Neuronal stem cell (in vitro differentiated cells): ENCODE results near the gene MSRB2.
"Not testable (repeated sequence)": the region's sequence is repeated elsewhere in the genome, so short reads cannot be mapped to it uniquely, and the experiment has no call there.

Source experiments
- DNase-seq: peaks from one replicate; pipeline ENCODE4 v3.0.0-alpha.2; 2013; ENCODE audit warnings: low spot score
- H2AFZ ChIP-seq: one replicate; pipeline ENCODE4 v1.6.1; 2013; ENCODE audit warnings: mild to moderate bottlenecking, low read length, inconsistent platforms
- H2AK5ac ChIP-seq: 2 replicates; pipeline ENCODE4 v1.6.1; 2013; ENCODE audit warnings: low read depth, mild to moderate bottlenecking, inconsistent platforms, low read length, moderate library complexity, mixed read lengths
- H2BK120ac ChIP-seq: 2 replicates; pipeline ENCODE4 v1.6.1; 2013; ENCODE audit warnings: low read depth, mild to moderate bottlenecking, inconsistent platforms, low read length, moderate library complexity, mixed read lengths
- H2BK12ac ChIP-seq: one replicate; pipeline ENCODE4 v1.6.1; 2013; ENCODE audit warnings: low read length, inconsistent platforms
- H2BK15ac ChIP-seq: 2 replicates; pipeline ENCODE4 v1.6.1; 2013; ENCODE audit warnings: mild to moderate bottlenecking, low read length, inconsistent platforms, mixed read lengths
- H2BK5ac ChIP-seq: one replicate; pipeline ENCODE4 v1.6.1; 2013; ENCODE audit warnings: inconsistent platforms, mild to moderate bottlenecking, low read length, moderate library complexity
- H3K14ac ChIP-seq: one replicate; pipeline ENCODE4 v1.6.1; 2013; ENCODE audit warnings: low read length, inconsistent platforms
- H3K18ac ChIP-seq: 2 replicates; pipeline ENCODE4 v1.6.1; 2013; ENCODE audit warnings: low read length, inconsistent platforms
- H3K23ac ChIP-seq: 2 replicates; pipeline ENCODE4 v1.6.1; 2013; ENCODE audit warnings: low read depth, mild to moderate bottlenecking, mixed read lengths, low read length, inconsistent platforms; ENCODE audit not compliant: poor library complexity
- H3K27ac ChIP-seq: replicated peaks from 3 replicates; pipeline ENCODE4 v1.5.1; 2013; ENCODE audit warnings: low read length, inconsistent platforms
- H3K27me3 ChIP-seq, 3 experiments: 2 replicates each; pipeline ENCODE4 v1.6.1; 2013; ENCODE audit warnings: low read length in 3 of 3, mild to moderate bottlenecking in 2 of 3, inconsistent platforms in 1 of 3, low read depth in 1 of 3, mixed read lengths in 1 of 3, moderate library complexity in 1 of 3; ENCODE audit not compliant: control insufficient read depth in 3 of 3, insufficient read depth in 3 of 3
- H3K36me3 ChIP-seq, 2 donors: replicated peaks in 1 of 2; 2 replicates each; pipeline ENCODE4 v1.6.1; 2013; ENCODE audit warnings: low read length in 2 of 2; ENCODE audit not compliant: control insufficient read depth in 2 of 2, insufficient read depth in 2 of 2
- H3K4ac ChIP-seq: 2 replicates; pipeline ENCODE4 v1.6.1; 2013; ENCODE audit warnings: inconsistent platforms, mild to moderate bottlenecking, low read length, moderate library complexity
- H3K4me1 ChIP-seq, 2 donors: 1 replicate in 1 of 2; 2 replicates in 1 of 2; pipeline ENCODE4 v1.6.1; 2013; ENCODE audit warnings: low read length in 2 of 2, low read depth in 1 of 2; ENCODE audit not compliant: control insufficient read depth in 2 of 2, insufficient read depth in 1 of 2
- H3K4me2 ChIP-seq: one replicate; pipeline ENCODE4 v1.6.1; 2013; ENCODE audit warnings: mild to moderate bottlenecking, low read length, inconsistent platforms; ENCODE audit not compliant: insufficient read depth, poor library complexity, severe bottlenecking
- H3K4me3 ChIP-seq, 2 donors: 2 replicates each; pipeline ENCODE4 v1.5.1; 2013; ENCODE audit warnings: low read length in 2 of 2, mild to moderate bottlenecking in 2 of 2, inconsistent platforms in 1 of 2, moderate library complexity in 1 of 2
- H3K79me1 ChIP-seq: one replicate; pipeline ENCODE4 v1.6.1; 2013; ENCODE audit warnings: low read depth, mild to moderate bottlenecking, inconsistent platforms, low read length, moderate library complexity
- H3K9ac ChIP-seq: one replicate; pipeline ENCODE4 v1.6.1; 2013; ENCODE audit warnings: mild to moderate bottlenecking, low read depth, low read length, inconsistent platforms; ENCODE audit not compliant: poor library complexity
- H3K9me3 ChIP-seq, 2 donors: replicated peaks in 1 of 2; 2 replicates each; pipeline versions ENCODE3 to v1.6.1; 2013; ENCODE audit warnings: low read length in 2 of 2, mild to moderate bottlenecking in 2 of 2, inconsistent platforms in 1 of 2, low read depth in 1 of 2, mixed read lengths in 1 of 2, moderate library complexity in 1 of 2; ENCODE audit not compliant: control insufficient read depth in 2 of 2, insufficient read depth in 1 of 2
- H4K8ac ChIP-seq: one replicate; pipeline ENCODE4 v1.6.1; 2013; ENCODE audit warnings: low read depth, mild to moderate bottlenecking, inconsistent platforms, low read length, moderate library complexity
- H4K91ac ChIP-seq: one replicate; pipeline ENCODE4 v1.6.1; 2013; ENCODE audit warnings: low read length, low read depth, mild to moderate bottlenecking, inconsistent platforms; ENCODE audit not compliant: poor library complexity
- WGBS, 2 donors: extraction: QIAGEN DNeasy Blood & Tissue Kit; methylation state at CpG; one replicate each; pipeline ENCODE4 v1.1.7; 2013; ENCODE audit warnings: missing lambda C conversion rate in 2 of 2, mixed read lengths in 1 of 2; ENCODE audit not compliant: insufficient read length in 2 of 2, insufficient replicate concordance in 1 of 2; ENCODE audit errors: extremely low coverage in 2 of 2; 5-methylcytosine and 5-hydroxymethylcytosine counted together

Gene MSRB2

GRCh38 chr10:23063973-23064812, 31.2 kb upstream of the MSRB2 start:
- Histone ChIP-seq H3K27me3 (no peaks in the 10 kb centered on the region), H3K23ac (no peak overlapping the region), H2BK120ac (no peak overlapping the region), H3K14ac (no peak overlapping the region), H2AFZ (peak overlapping the region; percentile 20), H2AK5ac (no peak overlapping the region), H3K9me3 (peaks cover 0 to 3% of the 10 kb centered on the region in 2 donors), H3K9ac (no peak overlapping the region), H3K27ac (no peak overlapping the region), H3K36me3 (no peaks in the 10 kb centered on the region), H4K91ac (no peak overlapping the region), H2BK15ac (no peak overlapping the region), H4K8ac (no peak overlapping the region), H3K4ac (no peak overlapping the region), H3K18ac (no peak overlapping the region), H2BK5ac (no peak overlapping the region), H3K4me3 (no peak overlapping the region), H3K4me1 (peaks cover 0 to 6% of the 10 kb centered on the region in 2 donors), H2BK12ac (no peak overlapping the region), H3K79me1 (no peaks in the 10 kb centered on the region), H3K4me2 (no peak overlapping the region)
- no CpG with 5 or more reads among the region's 20 CpGs for WGBS, 2 donors
- no peak for DNase-seq

GRCh38 chr10:23064813-23065114, 30.6 kb upstream of the MSRB2 start:
- H3K18ac ChIP-seq, H2BK5ac ChIP-seq, H4K91ac ChIP-seq, H2BK120ac ChIP-seq, H3K27ac ChIP-seq, DNase-seq, H2AFZ ChIP-seq, H3K36me3 ChIP-seq, H4K8ac ChIP-seq, H3K9me3 ChIP-seq, H2BK15ac ChIP-seq, H3K4me3 ChIP-seq, H3K4ac ChIP-seq, H3K4me1 ChIP-seq, H3K14ac ChIP-seq, H3K23ac ChIP-seq, H3K27me3 ChIP-seq, H3K9ac ChIP-seq, H2BK12ac ChIP-seq, H3K4me2 ChIP-seq, H3K79me1 ChIP-seq, H2AK5ac ChIP-seq: not testable (repeated sequence)
- WGBS, 2 donors: no CpG with 5 or more reads among the region's 2 CpGs

GRCh38 chr10:23065181-23065948, 30.0 kb upstream of the MSRB2 start:
- Histone ChIP-seq H3K36me3 (no peaks in the 10 kb centered on the region), H3K27ac (no peak overlapping the region), H2AFZ (no peak overlapping the region), H2BK5ac (no peak overlapping the region), H3K23ac (no peak overlapping the region), H2BK15ac (peak overlapping the region; percentile 28), H3K79me1 (peaks cover 1% of the 10 kb centered on the region), H3K4me1 (peaks cover 0 to 6% of the 10 kb centered on the region in 2 donors), H3K9ac (no peak overlapping the region), H4K91ac (no peak overlapping the region), H2BK120ac (no peak overlapping the region), H2AK5ac (no peak overlapping the region), H3K14ac (no peak overlapping the region), H3K4me3 (no peak overlapping the region), H2BK12ac (no peak overlapping the region), H3K4me2 (no peak overlapping the region), H4K8ac (no peak overlapping the region), H3K9me3 (peaks cover 0 to 3% of the 10 kb centered on the region in 2 donors), H3K27me3 (no peaks in the 10 kb centered on the region), H3K18ac (no peak overlapping the region), H3K4ac (no peak overlapping the region)
- DNase-seq: no peak
- no CpG with 5 or more reads among the region's 11 CpGs for WGBS, 2 donors

GRCh38 chr10:23067337-23067736, 28.0 kb upstream of the MSRB2 start:
- Histone ChIP-seq H3K9ac (peak overlapping the region; percentile 47), H2BK120ac (no peak overlapping the region), H3K14ac (no peak overlapping the region), H2BK15ac (no peak overlapping the region), H3K4ac (no peak overlapping the region), H3K27me3 (no peaks in the 10 kb centered on the region), H3K27ac (no peak overlapping the region), H3K18ac (no peak overlapping the region), H3K23ac (no peak overlapping the region), H3K4me2 (no peak overlapping the region), H3K4me1 (peaks cover 0 to 6% of the 10 kb centered on the region in 2 donors), H4K8ac (no peak overlapping the region), H3K9me3 (no peaks in the 10 kb centered on the region), H3K79me1 (peaks cover 1% of the 10 kb centered on the region), H2BK12ac (no peak overlapping the region), H2BK5ac (no peak overlapping the region), H3K36me3 (no peaks in the 10 kb centered on the region), H2AFZ (no peak overlapping the region), H3K4me3 (no peak overlapping the region), H4K91ac (no peak overlapping the region), H2AK5ac (no peak overlapping the region)
- no CpG with 5 or more reads among the region's 12 CpGs for whole genome bisulfite sequencing, 2 donors
- no peak for DNase-seq
